GM18511 (cell line): ENCODE results near the gene TEX35.

Source experiments
- ATAC-seq: cut with Tn5 transposase; IDR thresholded peaks from one replicate; pipeline ENCODE4 v1.9.1; 2021; ENCODE audit warnings: mild to moderate bottlenecking, moderate library complexity; ENCODE audit not compliant: unreplicated experiment

TEX35 gene

DNA sequence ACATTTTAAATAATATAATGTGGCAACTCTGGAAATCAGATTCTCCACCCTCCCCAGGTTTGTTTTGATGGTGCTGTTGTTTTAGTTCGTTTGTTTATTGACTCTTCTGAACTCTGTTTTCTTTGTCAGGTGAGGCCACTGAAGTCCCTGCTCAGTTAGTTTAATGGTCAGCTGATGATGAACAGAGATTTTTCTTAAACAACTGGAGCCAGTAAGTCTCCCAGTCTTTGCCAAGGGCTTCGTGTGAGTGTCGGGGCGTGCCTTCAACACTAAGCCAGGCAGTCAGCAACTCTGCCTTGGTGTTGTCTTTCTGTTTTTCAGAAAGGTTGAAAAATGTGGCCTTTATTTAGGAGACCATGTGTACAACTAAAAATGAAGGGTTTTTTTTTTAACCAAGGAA, 58.9 kb downstream of the TEX35 start:
- no peak for ATAC-seq
